ENCODE measurements around the gene SMG9.
A peak's percentile ranks its signal among the peaks of the same experiment; 100 is the strongest.

The SMG9 gene

DNA sequence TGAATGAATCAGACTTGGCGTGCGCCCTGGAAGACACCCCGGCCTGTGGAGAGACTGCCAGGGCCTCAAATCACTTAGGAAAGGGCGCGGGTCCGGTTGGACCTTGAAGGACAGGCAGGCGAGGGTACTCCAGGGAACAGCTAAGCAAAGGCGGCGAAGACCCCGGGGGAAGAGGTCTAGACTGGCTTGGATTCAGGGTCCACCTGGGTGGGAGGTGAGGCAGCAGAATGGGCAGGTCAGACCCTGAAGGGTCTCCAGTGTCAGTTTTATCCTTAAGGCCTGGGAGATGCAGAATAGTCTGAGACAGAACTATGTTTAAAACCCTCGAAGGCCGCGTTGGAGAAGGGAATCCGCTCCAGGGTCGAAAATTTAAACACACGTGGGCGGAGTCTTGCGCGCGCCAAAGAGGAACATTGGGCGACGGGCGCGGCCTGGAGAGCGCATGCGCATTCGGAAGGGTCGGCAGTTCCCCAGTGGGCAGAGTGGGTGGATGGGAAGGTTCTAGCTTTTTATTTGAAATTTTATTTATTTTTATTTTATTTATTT, 567 bp upstream of the SMG9 start:
- peak; percentile 77 for DNase-seq (ENCODE audit: low spot score)

DNA sequence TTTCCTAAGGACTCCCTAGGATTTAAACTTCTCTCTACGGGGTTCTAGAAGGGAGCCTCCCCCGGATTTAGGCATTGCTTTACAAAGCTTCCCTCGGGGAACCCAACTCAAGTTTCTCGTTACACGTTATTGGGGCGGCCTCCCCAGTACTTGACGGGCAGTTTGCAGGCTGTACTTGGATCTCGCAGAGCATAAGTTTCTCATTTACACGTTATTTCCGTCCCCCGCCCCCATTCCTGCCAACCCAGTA, 584 bp downstream of the SMG9 start:
- DNase-seq (ENCODE audit: low spot score) = no peak

DNA sequence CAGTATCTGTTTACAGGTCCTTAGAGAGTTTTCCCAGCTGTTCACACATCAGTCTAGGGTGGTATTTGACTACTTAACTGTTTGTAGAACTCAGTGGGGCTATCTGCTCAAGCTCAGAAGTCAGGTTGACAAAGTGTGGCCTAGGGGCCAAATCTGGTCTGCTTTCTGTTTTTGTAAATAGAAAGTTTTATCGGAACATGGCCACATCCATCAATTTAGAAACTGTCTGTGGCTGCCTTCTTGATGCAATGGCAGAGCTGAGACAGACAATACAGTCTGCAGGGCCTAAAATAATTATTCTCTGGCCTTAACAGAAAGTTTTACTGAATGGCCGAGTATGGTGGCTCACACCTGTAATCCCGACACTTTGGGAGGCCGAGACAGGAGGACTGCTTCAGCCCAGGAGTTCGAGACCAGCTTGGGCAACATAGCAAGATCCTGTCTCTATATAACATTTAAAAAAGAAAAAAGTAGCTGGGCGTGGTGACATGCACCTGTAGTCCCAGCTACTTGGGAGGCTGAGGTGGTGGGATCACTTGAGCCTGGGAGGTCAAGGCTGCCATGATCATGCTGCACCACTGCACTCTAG, 2.4 kb downstream of the SMG9 start:
- DNase-seq (ENCODE audit: low spot score) = no peak

DNA sequence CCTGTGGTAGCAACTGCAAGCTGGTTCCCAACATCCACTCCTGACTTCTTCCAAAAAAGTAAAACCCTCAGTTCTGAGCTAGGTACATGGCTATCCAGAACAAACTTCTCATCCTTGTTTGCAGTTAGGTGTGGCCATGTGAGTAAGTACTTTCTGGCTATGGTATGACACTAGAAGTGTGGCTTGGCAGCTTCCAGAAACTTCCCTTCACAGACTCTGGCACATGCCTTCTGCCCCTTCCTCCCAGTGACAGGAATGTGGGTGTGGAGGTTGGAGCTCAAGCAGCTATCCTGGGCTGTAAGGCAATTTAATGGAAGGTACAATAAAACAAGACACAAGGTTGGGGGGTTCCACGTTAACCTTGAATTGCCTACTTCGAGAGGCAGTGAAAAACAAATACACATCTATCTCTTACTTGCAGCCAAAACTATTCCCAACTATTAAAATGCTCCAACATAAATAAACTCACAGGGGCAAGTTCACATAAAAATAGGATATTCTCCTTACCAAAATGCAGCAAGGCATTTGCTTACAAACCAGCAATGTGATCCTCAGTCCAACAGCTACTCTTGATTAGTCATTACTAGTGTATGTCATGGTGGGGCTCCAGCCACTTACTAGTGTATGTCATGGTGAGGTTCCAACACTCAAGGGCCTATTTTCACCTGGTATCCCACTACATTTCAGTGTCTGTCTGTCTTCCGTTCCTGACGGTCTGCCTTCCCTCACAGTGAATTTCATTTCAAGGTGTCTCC, 3.1 kb downstream of the SMG9 start:
- no peak for DNase-seq (ENCODE audit: low spot score)

DNA sequence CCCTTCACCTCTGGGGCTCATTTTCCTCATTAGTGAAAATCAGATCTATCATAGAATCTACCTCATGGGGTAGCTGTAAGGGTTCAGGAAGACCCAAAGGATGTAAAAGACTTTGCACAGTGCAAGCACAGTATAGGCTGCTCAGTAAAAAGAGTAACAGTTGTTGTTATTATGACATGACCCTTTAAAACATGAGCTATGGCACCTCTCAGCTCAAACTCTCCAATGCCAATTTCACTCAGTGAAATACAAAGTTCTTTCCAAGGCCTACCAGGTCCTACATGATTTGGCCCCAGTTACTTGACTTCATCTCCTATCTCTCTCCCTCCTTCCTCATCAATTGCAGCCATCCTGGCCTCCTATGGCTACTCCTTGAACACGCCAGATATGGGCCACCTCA, 4.9 kb downstream of the SMG9 start:
- DNase-seq (ENCODE audit: low spot score) = no peak

DNA sequence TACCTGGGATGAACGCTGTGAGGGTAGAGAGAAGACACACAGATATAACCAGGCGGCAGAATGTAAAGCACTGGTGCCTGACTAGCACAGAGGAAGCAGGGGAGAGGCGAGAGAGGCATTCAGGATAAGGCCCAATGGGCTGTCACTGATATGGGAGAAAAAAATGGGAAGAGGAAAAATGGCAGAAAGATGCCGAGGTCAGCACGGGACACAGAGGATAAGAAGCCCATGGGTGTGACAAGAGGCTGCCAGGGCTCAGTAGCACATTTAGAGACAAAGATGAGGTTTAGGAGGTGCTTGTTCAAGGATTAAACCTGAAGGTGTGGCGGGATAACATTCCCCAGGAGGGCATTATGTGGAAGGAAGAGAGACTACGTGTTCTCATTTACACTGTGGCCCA, 5.6 kb downstream of the SMG9 start:
- no peak for DNase-seq (ENCODE audit: low spot score)

DNA sequence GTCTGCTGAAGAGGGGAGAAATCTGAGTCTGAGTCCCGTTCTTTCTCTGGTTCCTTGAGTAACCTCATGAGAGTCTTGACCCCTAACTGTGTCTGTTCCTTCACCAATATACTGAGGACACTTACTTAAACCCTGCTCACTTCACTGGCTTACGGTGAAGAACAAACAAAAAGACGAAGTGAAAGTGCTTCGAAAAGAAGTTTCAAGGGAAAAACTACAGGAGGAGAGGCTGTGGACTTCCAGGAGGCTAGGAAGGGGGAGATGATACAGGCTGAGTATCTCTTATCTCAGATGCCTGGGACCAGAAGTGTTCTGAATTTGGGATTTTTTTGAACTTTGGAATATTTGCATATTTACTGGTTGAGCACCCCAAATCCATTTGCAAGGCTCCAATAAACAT, 6.1 kb downstream of the SMG9 start:
- no peak for DNase-seq (ENCODE audit: low spot score)

DNA sequence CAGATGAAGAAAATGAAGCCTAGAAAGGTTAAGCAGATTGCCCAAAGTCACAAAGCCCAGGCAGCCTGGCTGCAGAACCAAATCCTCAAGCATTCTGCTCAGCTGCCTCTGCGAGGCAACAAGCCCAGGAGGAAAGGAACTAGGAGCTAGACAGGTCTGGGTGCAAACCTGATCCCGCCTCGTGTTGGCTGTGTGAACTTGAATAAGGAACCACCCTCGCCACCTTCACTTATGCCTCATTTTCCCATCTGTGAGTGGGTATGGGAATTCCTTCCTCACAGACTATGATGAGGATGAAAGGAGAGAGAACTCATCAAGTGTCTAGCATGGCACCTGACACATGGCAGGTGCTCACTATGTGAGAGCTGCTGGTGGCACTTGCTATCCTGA, 6.6 kb downstream of the SMG9 start:
- DNase-seq (ENCODE audit: low spot score) = no peak

DNA sequence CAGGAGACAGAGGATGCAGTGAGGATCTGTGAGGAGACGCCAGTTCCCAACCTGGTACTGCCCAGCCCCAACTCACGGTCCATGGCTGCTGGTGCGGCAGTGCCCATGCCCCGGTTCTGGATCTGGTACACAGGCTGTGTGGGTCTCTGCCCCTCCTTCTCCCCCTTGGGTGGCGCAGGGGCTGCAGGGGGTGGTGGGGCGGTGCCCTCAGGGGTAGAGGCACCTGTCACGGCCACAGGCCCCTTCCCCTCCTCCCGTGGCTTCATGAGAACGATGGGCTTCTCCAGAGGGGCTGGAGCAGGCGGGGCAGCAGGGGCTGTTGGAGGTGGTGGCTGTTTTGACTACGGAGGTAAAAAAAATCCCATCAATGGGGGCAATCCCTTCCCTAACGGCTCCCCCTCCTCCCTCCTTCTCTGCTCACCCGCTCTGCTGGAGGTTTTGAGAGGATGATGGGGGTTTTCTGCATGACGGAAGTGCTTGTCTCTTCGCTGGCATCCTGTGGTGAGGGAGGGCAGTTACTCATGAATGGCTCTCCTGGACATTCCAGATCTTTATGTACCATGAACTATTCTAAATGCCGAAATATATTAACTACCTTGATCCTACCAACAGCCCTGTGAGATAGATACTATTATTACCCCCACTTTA, 7.1 kb downstream of the SMG9 start:
- DNase-seq (ENCODE audit: low spot score) = no peak

DNA sequence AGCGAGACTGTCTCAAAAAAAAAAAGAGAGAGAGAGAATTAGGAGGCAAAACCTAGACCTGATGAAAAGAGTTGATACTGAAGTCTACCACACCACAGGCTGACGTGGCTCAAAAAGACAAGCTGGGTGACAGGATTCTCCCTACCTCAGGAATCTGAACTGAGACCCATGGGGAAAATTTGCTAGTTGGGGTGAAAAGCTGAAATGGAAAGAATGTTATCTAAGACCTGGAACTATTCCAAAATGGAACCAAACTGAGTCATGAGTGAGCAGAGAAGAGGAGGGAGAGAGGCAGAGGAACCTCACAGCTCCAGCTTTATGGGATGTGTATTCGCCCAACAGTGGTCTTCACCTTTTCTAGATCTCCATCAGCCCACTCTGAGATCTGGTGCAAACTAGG, 11.7 kb downstream of the SMG9 start:
- DNase-seq (ENCODE audit: low spot score) = no peak

DNA sequence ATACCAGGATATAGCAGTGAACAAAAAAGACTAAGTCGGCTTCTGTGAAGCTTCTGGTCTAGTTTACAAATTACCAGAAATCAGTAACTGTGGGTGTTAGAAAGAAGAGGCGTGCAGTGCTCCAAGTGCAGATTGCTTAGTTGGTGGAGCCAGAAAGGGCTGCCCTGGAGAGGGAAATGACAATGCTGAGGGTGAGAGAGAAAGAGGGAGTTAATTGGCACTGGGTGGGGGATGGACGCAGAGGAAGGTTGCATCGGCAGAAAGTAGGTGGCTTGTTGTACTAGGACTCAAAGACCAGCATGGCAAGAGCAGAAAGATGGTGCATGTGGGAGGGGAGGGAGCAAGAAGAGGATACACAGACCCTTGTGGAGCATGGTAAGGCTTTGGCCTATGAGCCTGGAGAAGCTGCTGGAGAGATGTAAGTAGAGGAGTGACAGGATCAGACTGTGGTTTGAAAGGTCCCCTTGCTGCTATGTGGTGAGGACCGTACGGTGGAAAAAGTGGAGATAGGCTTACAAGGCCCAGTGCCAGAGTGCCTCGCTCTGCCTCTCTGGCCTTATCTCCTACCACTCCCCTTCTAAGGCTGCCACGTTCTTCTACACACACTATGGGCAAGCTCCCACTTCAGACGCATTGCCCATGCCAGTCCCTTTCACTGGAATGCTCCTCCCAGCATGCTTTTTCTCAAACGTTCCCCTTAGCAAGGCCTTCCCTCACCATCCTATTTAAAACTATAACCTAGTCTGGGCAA, 13.5 kb downstream of the SMG9 start:
- DNase-seq (ENCODE audit: low spot score) = no peak

DNA sequence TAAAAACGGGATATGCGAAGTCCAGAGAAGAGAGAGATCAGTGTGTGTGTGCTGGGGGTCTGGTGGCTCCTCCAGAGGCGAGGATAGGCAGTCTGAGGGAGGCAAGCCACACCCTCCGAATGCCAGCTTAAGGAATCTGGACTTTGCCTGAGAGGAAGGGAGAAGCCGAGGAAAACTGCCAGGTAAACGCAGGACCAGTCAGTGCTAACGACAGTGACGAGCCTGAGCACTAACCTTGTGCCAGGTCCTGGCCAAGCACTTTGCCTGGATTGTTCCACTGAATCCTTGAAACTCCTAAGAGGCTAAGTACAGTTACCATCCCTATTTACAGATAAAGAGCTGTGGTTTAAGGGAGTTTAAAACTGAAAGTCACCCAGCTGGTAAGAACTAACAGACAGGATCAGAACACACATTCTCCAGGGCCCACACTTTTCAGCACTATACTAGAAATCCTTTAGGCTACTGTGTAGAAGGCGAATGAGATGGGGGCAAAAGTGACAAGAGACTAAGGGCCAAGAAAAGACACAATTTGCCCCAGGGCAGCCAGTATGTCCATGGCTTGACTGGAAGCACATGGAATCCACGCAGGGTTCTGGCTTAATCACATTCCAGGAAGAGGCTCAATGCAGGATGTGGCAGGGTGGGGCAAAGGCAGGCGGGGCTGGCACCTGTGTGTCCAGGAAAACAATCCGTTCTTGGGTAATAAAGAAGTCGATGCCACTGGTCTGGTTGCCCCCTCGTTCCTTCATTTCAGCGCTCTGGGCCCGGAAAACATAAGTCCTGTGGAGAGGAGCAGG, 15.1 kb downstream of the SMG9 start:
- DNase-seq (ENCODE audit: low spot score) = no peak

DNA sequence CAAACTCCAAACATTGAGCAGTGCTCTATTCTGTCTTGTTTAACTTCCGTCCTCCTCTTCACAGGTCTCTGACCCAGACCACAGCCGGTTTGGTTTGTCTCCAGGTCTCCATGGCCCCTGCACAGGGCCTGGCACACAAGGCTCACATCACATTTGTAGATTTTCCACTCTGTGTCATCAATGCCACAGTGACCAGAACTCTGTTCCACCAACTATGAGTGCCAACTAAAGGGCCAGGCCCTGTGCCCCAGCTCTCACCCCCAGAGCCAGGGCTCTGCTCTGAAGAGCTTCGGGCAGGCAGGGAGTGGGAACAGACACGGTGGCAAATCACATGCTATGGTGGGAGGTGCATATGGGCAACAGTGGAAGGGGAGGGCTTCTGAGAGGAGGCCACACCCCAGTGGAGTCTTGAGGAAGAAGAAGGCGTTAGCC, 16.0 kb downstream of the SMG9 start:
- DNase-seq (ENCODE audit: low spot score) = no peak

DNA sequence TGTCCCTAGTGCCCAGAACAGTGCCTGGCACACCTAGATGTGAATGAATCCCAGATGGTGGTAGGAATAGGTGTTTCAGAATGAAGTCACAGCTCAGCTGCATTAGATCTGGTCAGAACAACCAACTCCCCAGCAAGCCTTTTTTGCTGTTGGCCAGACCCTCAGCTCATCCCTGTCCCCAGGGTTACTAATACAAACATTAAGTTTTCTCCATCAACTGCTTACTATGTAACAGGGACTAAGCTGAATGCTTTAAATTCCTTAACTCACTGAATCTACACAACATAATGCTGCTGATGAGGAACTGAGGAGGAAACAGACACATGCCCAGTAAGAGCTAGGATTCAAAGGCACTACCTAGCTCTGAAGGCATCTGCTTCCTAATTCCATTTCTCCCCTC, 18.8 kb downstream of the SMG9 start:
- DNase-seq (ENCODE audit: low spot score) = no peak

DNA sequence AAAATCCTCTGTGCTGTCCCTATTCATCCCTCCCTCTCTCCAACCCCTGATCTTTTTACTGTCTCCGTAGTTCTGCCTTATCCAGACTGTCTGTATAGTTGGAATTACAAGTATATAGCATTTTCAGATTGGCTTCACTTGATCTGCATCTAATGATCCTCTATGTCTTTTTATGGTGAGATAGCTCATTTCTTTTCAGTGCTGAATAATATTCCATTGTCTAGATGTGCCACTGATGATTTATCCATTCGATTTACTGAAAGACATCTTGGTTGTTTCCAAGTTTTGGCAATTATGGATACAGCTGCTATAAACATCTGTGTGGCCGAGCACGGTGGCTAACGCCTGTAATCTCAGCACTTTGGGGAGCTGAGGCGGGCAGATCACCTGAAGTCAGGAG, 19.7 kb downstream of the SMG9 start:
- DNase-seq (ENCODE audit: low spot score) = no peak

DNA sequence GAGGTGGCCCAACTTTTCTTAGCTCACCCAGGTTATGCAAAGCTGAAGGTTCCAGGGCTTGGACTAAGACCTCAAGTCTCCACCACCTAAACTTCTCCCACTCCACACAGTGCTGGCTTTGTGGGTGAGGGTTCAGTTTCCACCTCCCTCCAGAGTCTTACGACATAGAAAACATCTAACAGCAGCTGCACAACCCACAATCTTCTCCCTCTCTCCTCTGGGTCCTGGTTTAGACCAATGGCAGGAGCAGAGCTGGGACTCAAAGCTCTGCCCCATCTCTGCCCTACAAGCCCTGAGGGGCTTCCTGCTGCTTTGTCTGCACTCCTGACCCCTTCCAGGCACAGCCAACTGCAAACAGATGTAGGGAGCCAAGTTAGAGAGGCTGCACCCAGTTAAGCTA, 22.9 kb downstream of the SMG9 start:
- no peak for DNase-seq (ENCODE audit: low spot score)

DNA sequence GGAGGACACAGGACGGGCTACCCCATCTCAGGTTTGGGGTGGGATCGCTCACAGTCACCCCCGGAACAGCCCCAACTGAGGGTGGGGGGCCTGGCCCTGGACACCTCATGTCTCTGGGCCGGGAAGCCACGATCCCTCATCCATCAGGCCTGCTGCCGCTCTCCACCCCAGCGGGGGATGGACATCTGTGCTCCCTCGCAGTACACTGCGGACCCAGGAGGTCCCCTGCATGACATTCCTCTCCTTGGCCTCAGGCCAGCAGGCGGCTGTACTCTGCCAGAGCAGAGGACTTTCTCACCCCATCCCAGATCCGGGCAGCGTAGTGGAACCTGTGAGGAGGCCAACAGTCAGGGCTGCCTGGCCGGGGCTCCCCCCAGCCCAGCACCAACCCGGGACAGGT, 23.4 kb downstream of the SMG9 start:
- DNase-seq (ENCODE audit: low spot score) = no peak

DNA sequence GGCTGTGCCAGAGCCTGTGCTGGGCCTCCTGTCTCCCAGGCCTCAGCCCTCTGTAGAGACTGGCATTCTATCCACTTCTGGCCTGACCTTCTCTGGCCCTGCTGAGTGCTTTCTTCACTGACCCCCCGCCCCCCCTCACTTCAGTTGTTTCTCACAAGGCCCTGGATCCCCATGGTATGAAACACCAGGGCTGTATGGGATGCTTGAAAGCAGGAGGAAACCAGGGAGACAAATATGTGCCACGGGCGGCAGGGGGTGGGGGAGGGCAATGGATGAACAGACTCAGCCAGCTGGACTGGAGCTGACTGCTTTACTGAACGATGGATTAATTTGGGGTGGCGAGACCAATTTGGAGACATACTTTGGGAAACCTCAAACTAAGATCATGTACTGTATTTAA, 24.8 kb downstream of the SMG9 start:
- DNase-seq (ENCODE audit: low spot score) = no peak

DNA sequence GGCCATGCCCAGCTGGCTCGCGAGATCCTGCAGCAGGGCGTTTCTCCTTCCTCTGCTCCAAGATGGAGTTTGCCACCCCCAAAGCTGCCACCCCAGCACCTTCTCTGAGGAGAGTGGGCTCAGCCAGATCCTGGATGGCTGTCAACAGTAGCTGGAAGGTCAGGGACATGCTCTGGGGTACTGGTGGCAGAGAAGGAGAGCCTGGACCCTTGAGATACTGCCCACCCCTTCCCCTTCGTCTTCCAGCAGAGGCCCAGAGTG, 27.2 kb downstream of the SMG9 start:
- no peak for DNase-seq (ENCODE audit: low spot score)

DNA sequence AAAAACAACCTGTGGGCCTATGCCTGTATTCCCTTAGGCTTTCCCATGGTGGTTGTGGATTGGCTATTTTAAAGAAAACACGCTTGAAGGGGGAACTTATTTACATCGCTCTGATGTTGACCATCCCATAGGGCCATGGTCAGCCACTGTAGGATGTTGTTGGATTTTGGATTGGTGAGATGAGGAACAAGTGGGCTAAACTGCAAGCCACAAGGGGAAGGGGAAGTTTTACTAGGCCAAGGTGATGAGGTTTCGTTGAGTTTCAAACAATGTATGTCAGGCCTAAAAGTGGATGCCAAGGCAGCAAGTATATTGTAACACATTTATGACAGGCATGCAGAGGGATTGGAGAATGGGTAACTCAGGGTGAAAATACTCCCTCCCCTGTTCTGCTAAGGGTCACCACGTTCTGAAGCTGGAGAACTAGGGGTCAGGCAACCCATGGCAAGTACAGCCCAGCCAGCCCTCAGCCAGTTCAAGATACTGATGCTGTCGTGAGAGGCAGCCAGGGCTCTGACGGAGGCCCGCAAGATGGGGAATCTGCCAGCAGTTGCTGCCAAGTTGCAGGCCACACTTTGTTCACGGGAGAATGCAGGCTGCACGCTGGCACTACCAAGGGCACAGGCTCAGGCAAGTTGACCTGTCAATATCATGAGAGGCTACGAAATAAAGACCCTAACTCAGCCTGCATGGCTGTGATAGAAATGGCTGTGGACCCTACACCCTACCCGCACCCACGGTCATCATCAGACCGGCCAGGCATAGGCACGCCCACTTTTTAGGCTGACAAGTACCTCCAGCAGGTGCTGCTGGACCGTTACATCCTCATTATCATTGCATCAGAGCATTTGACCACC, 27.8 kb downstream of the SMG9 start:
- no peak for DNase-seq (ENCODE audit: low spot score)

DNA sequence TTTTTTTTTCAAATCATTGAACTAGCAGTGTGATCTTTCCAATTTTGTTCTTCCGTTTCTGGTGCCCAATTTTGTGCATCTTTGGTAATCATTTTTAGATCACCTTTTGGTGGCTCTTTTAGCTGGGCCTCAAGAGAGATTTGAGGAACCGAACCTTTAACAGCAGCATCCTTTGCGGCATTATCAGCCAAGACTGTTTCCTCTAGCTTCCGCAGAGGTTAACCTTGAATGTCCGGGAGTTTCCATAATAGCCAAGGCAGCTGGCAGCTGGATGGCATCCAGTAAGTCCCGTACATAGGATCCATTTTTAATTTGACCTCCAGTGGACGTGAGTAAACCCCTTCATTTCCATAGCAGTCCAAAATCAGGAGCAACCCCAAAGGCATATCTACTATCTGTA, 29.3 kb downstream of the SMG9 start:
- no peak for DNase-seq (ENCODE audit: low spot score)

DNA sequence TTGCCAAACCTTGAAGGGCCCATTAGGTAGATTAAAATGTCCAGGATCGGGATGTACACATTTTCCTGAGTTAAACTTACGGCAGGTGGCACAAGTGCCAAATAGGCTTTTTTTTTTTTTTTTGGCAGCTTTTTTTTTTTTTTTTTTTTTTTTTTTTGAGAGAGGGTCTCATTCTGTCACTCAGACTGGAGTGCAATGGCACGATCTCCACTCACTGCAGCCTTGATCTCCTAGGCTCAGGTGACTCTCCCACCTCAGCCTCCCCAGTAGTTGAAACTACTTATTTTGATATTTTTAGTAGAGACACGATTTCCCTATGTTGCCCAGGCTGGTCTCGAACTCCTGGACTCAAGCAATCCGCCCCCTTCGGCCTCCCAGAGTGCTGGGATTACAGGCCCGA, 29.9 kb downstream of the SMG9 start:
- no peak for DNase-seq (ENCODE audit: low spot score)
